ENCODE results near the gene EPHX1.
"Not testable (repeated sequence)": the region's sequence is repeated elsewhere in the genome, so short reads cannot be mapped to it uniquely, and the experiment has no call there.

Gene EPHX1

DNA sequence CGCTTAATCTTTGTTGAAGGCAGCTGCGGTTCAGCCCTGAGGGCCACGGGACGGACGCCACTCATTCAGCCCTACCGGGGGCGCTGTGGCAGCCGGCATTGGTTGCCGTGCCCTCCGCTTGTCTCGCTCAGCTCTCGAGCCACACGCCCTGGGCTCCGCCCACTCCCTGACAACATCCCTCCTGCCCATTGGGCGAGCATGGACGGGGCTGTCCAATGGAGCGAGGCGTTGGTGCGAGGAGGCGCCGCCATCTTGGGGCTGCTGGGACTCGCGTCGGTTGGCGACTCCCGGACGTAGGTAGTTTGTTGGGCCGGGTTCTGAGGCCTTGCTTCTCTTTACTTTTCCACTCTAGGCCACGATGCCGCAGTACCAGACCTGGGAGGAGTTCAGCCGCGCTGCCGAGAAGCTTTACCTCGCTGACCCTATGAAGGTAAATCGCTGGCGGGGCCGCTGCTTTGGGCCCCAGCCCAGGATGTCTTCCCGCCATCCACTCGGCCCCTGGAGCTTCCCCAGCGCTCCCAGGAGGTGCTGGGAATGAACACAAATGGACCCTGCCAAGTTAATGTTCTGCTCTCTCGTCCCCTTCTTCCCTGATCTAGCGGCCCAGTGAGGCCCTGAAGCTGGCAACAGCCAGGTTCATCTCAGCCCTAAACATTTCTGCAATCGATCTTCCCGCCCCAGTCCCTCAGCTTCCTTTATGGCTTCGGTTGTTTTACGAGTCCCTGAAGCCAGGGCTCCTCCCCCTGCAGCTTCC, 32.2 kb upstream of the EPHX1 start, which contains the start of gene SRP9:
TSS of gene SRP9 (plus strand) at position 244 of the 754 bp plus-strand sequence. CDS start at position 359, 115 bp downstream.
- DNase-seq: peak; percentile 93 to 98 (median 93)

DNA sequence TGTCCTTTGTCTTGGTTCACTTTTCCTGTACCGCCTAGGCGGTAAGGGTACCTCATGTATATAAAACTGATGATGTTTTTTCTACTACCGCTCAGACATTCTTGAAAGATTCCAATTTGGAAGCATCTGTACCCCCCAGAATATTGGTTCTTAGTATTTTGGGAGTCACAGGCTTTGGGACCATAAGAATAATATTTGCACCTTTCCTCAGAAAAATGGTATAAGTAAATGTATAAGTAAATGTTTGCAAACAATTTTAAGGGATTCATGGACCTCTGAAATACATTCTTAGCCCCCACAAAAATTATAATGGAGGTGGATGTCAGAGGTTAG, 31.6 kb upstream of the EPHX1 start:
- no peak for DNase-seq

DNA sequence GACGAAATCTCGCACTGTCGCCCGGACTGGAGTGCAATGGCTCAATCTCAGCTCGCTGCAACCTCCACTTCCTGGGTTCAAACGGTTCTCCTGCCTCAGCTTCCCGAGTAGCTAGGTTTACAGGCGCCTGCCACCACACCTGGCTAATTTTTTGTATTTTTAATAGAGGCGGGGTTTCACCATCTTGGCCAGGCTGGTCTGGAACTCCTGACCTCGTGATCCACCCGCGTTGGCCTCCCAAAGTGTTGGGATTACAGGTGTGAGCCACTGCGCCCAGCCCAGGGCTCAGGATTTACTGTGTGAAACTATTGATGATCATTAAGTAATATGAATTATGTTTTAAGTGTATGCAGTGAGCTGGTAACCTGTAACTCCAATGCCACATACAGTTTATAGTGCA, 30.8 kb upstream of the EPHX1 start:
- DNase-seq: not testable (repeated sequence)

DNA sequence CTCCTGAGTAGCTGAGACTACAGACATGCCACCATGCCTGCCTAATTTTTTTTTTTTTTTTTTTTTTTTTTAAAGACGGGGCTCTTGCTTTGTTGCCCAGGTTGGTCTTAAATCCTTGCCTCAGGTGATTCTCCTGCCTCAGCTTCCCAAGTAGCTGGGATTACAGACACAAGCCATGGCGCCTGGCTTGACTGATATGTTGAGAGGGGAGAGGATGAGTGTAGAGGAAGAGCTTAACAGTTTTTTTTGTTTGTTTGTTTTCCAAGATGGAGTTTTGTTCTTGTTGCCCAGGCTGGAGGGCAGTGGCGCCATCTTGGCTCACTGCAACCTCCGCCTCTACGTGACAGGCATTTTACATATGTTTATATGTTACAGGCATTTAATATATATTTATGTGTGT, 29.8 kb upstream of the EPHX1 start:
- DNase-seq: no peak

DNA sequence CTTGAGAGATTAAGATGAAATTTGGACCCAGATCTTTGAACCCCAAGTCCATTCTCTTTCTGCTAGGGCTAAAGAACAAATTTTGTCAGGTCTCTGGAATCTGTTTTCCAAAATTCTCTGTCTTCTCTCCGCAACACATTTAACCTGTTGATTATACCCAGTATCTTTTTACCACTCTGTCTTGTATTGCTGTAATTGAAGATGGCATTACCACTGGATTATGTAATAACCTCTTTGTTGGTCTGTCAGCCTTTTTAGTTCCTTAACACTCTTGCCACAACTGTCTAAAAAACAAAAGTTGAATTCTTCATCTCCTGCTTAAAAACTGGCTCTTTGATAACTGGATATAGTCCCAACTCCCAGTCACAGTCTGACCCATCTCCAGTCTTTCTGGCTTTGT, 29.3 kb upstream of the EPHX1 start:
- no peak for DNase-seq

DNA sequence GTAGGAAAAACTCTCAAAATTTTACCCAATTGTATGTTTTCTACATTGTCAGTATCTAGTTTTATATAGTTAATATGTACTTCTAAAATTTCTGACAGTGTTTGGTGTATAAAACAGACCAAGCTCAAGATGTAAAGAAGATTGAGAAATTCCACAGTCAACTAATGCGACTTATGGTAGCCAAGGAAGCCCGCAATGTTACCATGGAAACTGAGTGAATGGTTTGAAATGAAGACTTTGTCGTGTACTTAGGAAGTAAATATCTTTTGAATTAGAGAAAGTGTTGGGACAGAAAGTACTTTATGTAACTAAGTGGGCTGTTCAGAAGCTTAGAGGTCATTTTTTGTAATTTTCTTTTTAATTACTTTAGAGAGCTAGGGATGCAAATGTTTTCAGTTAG, 20.8 kb upstream of the EPHX1 start:
- not testable (repeated sequence) for DNase-seq

DNA sequence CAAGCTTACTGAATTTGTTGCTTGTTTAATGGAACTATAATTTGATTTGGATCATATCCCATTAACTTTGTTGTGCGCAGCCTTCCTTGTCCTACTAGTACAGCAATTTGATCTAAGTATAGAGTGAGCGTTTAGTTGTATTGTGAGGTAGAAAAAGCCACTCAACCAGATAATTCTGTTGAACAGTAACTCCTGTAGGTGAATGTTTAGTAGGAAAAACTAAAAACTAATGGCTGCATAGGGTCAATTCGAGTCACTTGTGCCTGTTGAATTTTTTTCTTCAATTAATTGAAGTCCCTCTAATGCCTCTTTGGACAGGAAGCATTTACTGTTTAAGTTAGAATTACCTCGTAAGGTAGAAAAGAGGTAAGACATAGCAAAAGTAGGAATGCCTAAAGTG, 15.0 kb upstream of the EPHX1 start:
- DNase-seq: no peak

DNA sequence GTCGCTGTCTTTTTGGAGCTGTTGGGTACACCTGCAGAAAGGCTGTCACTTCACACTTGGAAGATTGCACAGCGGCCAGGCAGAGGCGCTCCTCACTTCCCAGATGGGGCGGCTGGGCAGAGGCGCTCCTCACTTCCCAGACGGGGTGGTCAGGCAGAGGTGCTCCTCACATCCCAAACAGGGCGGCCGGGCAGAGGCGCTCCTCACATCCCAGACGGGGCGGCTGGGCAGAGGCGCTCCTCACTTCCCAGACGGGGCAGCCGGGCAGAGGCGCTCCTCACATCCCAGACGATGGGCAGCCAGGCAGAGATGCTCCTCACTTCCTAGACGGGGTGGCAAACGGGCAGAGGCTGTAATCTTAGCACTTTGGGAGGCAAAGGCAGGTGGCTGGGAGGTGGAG, 13.8 kb upstream of the EPHX1 start:
- not testable (repeated sequence) for DNase-seq

DNA sequence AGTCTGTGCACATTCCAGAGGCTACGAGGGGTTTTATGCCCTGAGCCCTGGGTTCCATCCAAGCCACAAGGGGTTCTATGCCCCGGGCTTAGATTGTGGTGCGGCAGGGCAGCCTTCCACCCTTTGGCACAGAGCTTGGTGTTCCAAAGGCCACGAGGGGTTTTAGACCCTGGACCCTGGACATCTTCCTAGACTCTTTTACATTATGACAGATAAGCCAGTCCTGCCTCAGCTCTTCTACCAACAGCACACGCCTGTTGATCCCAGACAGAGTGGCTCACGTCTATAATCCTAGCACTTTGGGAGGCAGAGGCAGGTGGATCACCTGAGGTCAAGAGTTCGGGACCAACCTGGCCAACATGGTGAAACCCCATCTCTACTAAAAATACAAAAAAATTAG, 8.8 kb upstream of the EPHX1 start:
- DNase-seq: not testable (repeated sequence)

DNA sequence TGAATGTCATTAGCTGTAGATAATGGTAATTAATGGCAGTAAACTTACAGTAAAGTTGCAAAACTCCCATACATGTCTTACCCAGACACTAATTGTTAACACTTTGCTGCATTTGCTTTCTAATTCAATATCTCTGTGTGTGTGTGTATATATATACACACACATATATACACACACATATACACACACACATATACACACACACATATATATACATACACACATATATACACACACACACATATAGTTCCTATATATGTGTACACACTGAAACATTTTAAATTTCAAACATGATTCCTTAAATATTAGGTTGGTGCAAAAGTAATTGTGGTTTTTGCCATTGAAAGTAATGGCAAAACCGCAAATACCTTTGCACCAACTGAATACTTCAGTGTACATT, 3.7 kb upstream of the EPHX1 start:
- DNase-seq: no peak

DNA sequence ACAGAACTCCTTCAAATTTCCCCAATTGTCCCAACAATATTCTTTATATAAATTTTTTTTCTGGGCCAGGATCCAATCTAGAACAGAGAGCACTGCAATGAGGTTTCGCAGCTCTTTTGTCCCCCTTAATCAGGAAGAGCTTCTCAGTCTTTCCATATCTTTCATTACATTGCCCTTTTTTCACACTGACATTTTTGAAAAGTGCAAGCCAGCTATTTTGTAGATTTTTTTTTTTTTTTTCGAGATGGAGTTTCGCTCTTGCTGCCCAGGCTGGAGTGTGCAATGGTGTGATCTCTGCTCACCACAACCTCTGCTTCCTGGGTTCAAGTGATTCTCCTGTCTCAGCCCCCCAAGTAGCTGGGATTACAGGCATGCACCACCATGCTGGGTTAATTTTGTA, 3.2 kb upstream of the EPHX1 start:
- not testable (repeated sequence) for DNase-seq

DNA sequence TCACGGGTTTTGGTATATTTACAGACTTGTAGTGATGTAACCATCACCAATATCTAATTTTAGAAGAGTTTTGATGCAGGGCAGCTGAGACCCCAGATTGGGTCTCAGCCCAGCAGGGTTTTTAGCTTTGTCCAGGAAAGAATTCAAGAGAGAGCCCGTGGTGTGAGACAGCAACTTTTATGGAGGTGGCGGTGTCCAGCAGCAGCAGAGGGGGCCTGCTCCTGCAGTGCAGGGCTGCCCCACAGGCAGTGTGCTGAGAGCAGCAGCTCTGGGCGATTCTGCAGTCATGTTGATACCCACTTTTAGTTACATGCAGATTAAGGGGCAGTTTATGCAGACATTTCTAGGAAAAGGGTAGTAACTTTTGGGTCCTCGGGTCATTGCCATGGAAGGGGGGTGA, 1.8 kb upstream of the EPHX1 start:
- no peak for DNase-seq

DNA sequence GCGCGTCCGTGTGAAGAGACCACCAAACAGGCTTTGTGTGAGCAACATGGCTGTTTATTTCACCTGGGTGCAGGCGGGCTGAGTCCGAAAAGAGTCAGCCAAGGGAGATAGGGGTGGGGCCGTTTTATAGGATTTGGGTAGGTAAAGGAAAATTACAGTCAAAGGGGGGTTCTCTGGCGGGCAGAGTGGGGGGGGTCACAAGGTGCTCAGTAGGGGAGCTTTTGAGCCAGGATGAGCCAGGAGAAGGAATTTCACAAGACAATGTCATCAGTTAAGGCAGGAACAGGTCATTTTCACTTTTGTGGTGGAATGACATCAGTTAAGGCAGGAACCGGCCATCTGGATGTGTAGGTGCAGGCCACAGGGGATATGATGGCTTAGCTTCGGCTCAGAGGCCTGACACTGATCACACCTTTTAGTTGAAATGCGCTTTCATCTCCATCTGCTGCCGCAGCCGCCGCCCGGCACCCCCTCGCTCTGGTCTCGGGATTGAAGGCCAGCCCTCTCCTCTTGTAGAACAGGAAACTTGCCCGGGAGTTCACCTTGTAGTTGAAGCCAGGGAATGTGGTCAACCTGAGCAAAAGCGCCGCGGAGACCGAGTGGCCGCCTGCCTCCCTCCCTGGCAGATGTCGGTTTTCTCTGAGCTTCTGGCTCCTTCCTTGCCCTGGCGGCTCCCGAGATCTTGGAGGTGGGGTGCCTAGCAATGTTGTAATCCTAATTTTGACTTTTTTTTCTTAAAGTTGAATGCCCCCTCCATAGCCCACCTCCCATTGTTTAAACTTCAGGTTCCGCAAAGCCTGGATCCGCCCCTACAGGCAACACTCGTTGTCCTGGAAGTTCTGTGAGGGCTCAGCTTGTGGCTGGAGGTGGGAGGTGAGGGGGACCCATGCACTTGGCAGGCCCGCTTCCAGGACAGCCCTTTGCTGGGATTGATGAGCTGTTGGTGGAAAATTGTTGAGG, 935 bp downstream of the EPHX1 start:
- not testable (repeated sequence) for DNase-seq

DNA sequence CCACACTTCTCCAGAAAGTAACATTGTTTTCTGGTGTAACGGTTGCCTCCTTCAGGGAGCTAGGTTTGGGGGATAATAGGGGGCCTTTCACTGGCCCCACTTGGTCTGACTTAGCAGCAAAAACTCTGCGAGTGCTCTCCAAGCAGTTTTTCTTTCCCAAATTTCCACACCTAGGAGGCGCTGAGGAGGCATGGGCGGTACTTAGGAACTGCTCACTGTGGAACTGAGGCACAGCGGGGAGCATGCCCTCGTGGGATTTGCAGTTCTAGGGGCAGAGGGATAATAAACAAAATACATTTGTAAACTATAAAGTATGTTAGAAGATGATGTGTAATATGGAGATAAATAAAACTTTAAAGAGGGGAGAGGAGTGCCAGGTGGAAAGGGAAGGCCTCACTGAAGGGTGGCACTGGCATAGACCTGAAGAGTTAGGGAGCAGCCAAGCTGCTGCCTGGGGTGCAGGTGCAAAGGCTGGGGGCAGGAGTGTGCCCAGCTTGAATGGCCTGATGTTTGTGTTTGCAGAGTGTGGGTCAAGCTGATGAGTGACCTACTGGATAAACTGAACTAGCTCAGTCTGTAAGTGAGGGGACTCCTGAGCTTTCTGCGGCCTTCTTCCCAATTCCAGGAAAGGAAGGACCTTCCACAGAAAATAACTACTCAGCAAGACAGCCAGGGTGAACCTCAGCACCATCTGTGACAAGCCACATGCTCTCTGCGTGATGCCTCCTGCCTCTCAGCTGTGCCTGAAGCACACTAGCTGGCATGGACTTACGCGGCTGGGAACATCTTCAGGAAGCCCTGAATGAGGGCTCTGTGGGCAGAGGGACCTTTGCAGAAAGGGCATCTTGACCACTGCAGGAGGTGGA, 1.9 kb downstream of the EPHX1 start:
- DNase-seq: no peak

DNA sequence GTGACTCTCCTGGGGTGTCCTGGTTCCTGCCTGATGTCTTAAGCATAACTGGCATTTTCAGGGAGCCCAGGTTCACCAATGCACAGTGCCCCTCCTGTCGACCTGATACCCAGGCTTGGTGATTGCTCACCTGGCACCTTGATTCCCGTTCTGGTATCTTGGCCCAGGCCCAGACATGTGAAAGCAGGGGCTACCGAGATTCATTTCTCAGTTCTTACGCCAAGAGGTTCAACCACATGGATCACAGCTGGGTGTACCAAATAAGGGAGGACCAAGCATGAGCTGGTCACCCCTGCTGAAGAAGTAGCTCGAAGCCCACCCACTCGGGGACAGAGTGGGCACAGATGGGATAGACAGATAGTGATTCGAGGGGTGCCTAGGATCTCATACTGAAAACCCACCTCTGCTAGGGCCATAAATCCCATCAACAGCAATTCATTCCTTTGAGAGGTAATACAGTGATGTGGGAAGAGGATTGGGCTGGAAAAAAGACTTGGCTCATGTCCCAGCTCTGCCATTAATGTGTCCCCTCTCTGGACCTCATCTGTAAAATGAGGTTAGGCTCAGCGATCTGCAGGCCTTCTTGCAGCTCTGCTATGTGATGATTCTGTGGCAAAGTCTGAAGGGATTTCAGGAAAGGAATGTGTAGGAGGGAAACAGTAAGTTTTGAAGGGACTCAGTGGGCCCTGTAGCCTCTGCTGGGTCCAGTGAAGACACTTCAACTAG, 2.7 kb downstream of the EPHX1 start:
- DNase-seq: no peak

DNA sequence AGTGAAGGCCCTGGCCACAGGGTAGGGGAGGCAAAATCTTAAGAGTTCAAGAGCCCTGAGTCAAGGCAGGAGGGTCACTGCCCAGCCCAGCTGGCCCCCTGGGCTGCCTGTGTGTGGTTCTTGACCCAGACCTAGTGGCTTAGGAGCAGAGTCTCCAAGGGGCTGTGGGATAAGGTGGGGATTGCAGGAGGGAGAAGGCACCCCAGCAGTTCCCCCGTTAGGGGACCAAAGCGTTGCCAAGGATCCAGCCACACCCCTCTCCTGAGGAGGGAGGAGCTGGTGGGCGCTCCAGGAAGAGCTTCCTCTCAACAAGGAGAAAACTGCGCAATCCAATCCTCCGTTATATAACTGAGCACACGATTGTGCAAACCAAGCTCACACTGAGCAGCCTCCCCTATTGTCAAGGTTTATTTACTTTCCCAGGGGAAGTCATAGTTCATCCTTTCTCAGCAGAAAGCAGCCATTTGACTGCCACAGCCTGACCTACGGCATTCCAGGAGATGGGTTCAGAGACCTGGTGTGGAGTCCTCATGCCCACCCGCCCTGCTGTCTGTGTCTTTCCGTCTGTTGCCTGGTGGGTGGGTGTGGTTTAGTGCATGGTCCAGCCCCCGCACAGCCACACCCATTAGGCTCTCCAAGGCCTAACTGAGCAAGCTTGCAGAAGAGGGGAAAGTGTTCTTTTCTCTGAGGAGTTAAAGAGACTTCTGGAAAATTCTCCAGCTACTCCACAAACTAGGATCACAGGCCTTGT, 3.5 kb downstream of the EPHX1 start:
- DNase-seq: no peak

DNA sequence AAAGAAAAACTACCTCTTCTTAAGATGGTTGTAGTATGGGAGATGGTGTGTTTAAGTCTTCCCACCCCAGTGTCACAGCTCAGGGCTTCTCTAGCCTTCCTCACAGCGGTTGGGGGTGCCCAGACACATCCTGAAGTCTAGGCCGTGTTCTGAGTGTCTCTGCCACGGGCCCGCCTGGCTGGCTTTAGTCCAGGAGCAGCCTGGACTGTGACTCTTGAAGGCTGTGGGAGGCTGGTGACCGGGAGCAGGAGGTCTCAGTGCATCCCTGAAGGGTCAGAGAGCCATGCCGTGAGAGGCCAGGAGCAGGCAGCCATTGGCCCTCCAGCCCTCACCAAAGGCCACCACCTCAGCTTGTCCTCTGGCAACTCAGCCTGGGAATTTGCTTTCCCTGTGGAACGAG, 4.5 kb downstream of the EPHX1 start:
- DNase-seq: no peak

DNA sequence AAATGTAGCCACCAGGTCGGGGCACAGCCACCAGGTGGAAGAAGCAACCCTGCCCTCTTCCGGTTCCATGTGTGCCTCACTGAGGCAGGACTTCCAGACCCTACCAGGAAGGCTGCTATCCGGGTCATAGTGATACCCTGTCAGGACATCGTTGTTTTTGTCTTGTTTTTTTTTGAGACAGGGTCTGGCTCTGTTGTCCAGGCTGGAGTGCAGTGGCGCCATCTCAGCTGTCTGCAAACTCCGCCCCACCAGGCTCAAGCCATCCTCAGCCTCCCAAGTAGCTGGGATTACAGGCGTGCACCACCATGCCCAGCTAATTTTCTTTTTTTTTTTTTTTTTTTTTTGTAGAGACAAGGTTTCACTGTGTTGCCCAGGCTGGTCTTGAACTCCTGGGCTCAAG, 5.2 kb downstream of the EPHX1 start:
- DNase-seq: not testable (repeated sequence)

DNA sequence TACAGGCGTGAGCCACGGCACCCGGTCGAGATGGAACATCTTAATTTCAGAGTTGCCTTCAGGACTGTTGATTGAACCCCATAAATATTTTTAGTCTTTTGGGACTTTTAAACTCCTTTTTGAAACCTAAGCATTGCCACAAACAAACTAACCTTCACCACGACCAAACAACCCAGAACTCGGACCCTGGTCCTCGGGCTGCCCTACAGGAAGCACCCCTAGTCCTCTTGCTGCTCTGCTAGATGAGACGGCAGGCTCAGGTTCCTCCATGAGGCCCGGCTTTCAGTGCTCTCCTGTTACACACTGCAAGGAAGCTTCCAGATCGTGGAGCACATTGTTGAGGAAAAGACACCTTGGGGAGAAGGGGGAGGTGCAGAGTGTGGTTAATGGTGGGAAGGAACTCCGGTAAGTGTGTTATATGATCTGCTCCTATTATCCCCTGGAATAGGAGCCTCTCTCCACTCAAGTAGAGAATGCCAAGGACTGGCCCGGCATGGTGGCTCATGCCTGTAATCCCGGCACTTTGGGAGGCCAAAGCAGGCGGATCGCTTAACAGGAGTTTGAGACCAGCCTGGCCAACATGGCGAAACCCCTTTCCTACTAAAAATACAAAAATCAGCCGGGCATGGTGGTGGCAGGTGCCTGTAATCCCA, 5.7 kb downstream of the EPHX1 start:
- DNase-seq: no peak

DNA sequence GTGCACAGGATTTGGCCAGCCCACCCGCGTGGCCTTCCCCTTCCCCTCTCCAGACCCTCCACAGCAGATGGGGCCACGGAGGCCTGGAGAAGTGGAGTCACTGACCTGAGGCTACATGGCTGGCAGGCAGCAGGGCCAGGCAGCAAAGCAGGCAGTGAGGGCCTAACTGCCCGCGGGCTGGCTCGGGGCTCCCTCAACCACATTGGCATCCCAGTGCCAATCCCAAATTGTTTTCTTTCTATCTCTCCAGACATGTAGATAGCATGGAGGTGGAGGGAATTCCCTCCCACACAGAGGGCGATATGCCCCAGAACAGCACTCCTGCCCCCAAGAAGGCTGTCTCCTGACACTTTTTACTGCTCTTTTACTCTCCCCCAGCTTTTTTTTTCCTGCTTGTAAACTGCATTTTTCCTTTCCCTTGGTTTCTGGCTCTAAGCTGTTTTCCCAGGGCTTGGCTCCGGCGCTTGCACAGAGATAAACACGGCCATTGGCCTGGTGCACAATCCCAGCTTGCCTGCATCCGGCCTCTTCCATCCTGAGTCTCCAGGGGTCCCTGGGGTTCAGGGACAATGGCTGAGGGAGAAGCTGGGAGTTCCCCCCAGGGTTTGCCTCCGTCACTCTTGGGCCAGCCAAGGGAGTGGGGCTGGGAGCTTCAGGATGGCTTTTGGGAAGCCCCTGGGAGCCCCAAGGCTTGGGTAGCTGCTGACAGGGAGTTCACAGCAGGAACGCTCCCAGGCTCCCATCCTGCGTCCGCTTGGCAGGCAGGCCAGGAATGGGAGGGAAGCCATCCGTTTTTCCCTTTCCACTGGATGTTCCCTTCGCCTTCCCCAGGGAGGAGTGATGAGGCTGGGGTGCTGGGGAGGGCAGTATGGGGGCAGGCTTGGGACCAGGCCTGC, 7.0 kb downstream of the EPHX1 start:
- no peak for DNase-seq

Measured in activated naive CD4-positive, alpha-beta T cell (primary cell).